DMS53 treated with DMSO at 0.1 percent for 48 hours (cell line): ENCODE results near the gene MAG.

Experiments
- DNase-seq: peaks from one replicate; lab custom pipeline; 2025; ENCODE audit not compliant: unreplicated experiment; lab: John Stamatoyannopoulos, UW

The MAG gene

GRCh38 chr19:35314858-35315470, 23.0 kb downstream of the MAG start:
- no peak for DNase-seq

- no peak for DNase-seq
Measured at GRCh38 chr19:35315883-35316282, 23.9 kb downstream of the MAG start.

- DNase-seq = no peak
Measured at GRCh38 chr19:35316560-35316959, 24.6 kb downstream of the MAG start.

GRCh38 chr19:35317464-35318043, 25.6 kb downstream of the MAG start:
- no peak for DNase-seq

GRCh38 chr19:35318679-35319448, 26.9 kb downstream of the MAG start:
- no peak for DNase-seq

- no peak for DNase-seq
Measured at GRCh38 chr19:35320065-35320713, 28.2 kb downstream of the MAG start.

GRCh38 chr19:35321291-35321690, 29.3 kb downstream of the MAG start:
- no peak for DNase-seq

- no peak for DNase-seq
Measured at GRCh38 chr19:35322014-35322413, 30.1 kb downstream of the MAG start.

GRCh38 chr19:35327642-35328041, 35.7 kb downstream of the MAG start:
- no peak for DNase-seq

GRCh38 chr19:35328851-35329285, 36.9 kb downstream of the MAG start, which contains the start of gene CD22:
CD22 (plus strand) TSS chr19:35329187; CDS start chr19:35332041, 2,854 bp downstream.
- no peak for DNase-seq

- no peak for DNase-seq
Measured at GRCh38 chr19:35329323-35329722, 37.4 kb downstream of the MAG start.

GRCh38 chr19:35330475-35330874, 38.5 kb downstream of the MAG start:
- no peak for DNase-seq

- DNase-seq = no peak
Measured at GRCh38 chr19:35331551-35332214, 39.7 kb downstream of the MAG start.

GRCh38 chr19:35332817-35333216, 40.9 kb downstream of the MAG start:
- DNase-seq = no peak

- no peak for DNase-seq
Measured at GRCh38 chr19:35334144-35334753, 42.3 kb downstream of the MAG start.

- no peak for DNase-seq
Measured at GRCh38 chr19:35336166-35336955, 44.4 kb downstream of the MAG start.

- no peak for DNase-seq
Measured at GRCh38 chr19:35337097-35337983, 45.4 kb downstream of the MAG start.

- DNase-seq = no peak
Measured at GRCh38 chr19:35337984-35338296, 46.0 kb downstream of the MAG start.

- no peak for DNase-seq
Measured at GRCh38 chr19:35340431-35340830, 48.5 kb downstream of the MAG start.
